Neural progenitor cell (in vitro differentiated cells): ENCODE measurements around the gene RPL37.

Source experiments
- EZH2 ChIP-seq: fragments of 200-600 bp; sonication (generic); IDR thresholded peaks from 2 replicates; pipeline ENCODE4 v1.6.1; 2017; ENCODE audit warnings: antibody characterized with exemption, mild to moderate bottlenecking, moderate library complexity
- EZH2phosphoT487 ChIP-seq: fragments of 200-600 bp; sonication (generic); IDR thresholded peaks from 2 replicates; pipeline ENCODE4 v1.6.1; 2017; ENCODE audit warnings: antibody characterized with exemption
- TF ChIP-seq, protein P1 (sequence below): fragments of 200-600 bp; sonication (generic); IDR thresholded peaks from 2 replicates; pipeline ENCODE4 v1.5.1; 2017; ENCODE audit warnings: antibody characterized with exemption, mild to moderate bottlenecking

DNA sequence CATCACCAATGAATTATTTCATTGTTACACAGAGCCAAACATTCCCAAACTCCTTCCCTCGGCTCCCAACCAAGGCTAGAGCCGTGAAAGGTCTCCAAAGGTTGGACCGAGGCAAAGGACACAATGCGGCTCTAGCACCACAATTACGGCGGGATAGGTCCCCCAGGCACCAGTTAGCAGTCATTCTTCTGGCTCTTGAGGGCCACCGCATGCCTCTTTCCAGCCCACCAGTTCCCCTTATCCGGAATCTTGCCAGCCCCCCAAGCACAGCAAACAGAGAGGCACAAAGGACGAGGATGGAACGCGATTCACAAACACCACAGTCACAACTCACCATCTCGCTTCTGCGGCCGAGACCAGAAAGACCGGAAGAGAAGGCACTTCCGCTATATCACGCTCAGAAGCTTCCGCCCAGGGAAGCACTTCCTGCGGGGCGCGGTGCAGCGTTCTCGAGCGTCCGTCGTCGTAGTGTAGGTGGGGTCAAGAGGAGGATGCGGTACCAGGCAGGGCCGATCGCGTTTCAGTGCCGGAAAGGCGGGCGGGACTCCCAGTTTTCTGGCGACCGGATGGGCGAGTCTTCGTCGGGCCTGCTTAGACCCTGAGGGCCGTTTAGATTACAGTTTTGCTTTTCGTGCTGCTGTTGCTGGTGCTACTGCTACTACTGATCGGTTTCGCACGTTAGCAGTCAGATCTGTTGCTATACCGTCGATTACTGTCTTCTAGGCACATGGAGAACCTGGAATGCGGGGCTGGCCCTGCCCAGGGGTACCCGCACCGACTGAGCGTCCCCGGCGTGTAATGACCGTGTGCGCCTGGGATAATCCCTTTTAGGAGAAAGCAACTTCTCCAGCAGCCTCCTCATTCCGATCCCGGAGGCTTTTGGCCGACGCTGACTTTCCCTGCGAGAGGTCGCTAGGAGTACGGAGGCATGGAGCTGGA, at the start of gene RPL37:
- TF ChIP-seq, protein P1, sequence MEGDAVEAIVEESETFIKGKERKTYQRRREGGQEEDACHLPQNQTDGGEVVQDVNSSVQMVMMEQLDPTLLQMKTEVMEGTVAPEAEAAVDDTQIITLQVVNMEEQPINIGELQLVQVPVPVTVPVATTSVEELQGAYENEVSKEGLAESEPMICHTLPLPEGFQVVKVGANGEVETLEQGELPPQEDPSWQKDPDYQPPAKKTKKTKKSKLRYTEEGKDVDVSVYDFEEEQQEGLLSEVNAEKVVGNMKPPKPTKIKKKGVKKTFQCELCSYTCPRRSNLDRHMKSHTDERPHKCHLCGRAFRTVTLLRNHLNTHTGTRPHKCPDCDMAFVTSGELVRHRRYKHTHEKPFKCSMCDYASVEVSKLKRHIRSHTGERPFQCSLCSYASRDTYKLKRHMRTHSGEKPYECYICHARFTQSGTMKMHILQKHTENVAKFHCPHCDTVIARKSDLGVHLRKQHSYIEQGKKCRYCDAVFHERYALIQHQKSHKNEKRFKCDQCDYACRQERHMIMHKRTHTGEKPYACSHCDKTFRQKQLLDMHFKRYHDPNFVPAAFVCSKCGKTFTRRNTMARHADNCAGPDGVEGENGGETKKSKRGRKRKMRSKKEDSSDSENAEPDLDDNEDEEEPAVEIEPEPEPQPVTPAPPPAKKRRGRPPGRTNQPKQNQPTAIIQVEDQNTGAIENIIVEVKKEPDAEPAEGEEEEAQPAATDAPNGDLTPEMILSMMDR, result no peak
- TF ChIP-seq EZH2 (no peak), EZH2phosphoT487 (no peak)
